NCI-H1694 treated with DMSO at 0.1 percent for 48 hours (cell line): ENCODE measurements around the gene TMEM139.

Experiments
- DNase-seq: peaks from one replicate; lab custom pipeline; 2025; lab: John Stamatoyannopoulos, UW

Gene TMEM139

GRCh38 chr7:143323653-143324052, 38.9 kb downstream of the TMEM139 start:
- no peak for DNase-seq

DNA sequence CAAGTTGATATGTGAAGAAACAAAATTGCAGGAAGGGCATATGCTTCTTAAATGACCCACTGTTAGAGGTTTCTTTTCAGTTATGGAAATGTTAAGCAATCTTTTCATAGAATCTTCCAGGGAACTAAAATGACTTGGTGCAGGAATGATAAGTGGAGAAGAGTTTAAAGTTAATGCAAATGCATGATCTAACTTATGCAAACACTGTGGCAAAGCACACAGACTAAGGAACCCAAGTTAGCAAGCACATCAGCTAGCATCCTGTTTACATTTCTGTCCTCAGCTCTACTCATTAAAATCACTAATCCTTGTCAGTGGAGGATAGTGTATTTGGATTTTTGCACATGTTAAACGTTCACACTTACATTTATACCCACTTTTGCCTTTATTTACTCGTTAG, 40.5 kb downstream of the TMEM139 start:
- no peak for DNase-seq

GRCh38 chr7:143327903-143328302, 43.1 kb downstream of the TMEM139 start:
- no peak for DNase-seq

GRCh38 chr7:143329471-143330170, 44.9 kb downstream of the TMEM139 start:
- no peak for DNase-seq

- no peak for DNase-seq
Measured at GRCh38 chr7:143331179-143331801, 46.5 kb downstream of the TMEM139 start.

DNA sequence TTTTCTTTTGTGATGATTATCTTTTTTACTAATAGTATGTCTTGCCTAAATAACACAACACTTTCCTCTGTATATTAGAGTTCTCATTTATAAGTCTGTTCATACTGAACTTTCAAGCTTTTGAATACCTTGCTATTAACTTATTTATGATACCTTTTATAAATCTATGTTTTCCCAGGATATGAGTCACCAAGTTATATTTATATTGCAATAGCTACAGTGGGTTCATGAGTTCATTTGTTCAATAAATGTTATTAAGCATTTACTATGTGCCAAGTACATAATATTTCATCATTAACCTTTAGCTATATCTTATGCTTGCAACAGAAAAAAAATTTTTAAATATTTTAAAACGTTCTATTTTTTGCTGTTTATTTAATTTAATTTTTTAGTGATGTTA, 49.5 kb downstream of the TMEM139 start:
- DNase-seq, result no peak

DNA sequence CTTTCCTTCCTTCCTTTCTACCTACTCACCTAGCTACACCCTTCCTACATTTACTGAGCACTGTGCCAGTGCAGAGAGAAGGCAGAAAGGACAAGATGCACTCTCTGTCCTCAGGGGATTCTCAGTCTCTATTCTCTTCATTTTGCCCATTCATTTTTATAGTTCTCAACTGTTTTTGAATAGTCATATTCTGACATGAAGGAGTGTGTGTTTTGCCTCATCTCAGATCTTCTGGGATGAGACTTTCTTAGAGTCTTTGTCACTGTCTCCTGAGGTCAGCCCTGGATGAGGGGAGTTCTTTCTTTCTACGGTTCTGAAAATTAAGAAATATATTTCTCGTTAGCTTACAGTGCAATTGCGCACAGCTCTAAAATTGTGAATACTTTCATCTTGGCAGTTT, 52.5 kb downstream of the TMEM139 start:
- DNase-seq, result no peak
